ENCODE data around the gene PINK1. TPM values are rescaled to one million over a fixed set of nuclear protein-coding genes. Genes with fewer than 3 reads are reported as not detected.
"Not testable (repeated sequence)": the region's sequence is repeated elsewhere in the genome, so short reads cannot be mapped to it uniquely, and the experiment has no call there.

PINK1 gene
- total and polyA plus RNA-seq, 2 donors (not counting 1 experiment from before 2014, with no cell fraction given), result 51.9 to 106 TPM

DNA sequence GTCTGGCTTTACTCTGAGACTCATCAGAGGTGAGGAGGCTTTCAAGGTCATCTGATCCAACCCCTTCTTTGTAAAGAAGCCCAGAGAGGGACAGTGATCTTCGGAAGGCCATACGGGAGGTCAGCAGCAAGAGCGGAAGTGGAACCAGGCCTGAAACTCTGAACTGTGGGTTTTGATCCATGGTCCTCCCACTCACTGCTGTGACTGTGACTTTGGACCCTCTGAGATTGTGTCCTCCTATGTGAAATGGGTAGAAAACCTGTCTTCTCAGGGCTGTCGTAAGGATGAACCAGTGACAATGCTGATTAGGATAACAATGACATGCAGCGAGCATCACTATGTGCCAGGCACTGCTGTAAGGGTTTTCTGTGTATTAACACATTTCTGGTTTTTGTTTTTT, 37.7 kb downstream of the PINK1 start:
- Histone ChIP-seq H3K4me1 (ENCODE audit: control insufficient read depth, extremely low read depth, insufficient read depth, low read length) (no peaks in the 10 kb centered on the region), H3K27ac (ENCODE audit: insufficient read depth, low read length) (no peak overlapping the region), H3K9me3 (ENCODE audit: control insufficient read depth, insufficient read depth, low read depth, low read length) (no peaks in the 10 kb centered on the region), H3K27me3 (ENCODE audit: control insufficient read depth, insufficient read depth, low read length) (no peaks in the 10 kb centered on the region), H4K20me1 (ENCODE audit: control insufficient read depth, extremely low read depth, insufficient read depth, low read length) (no peaks in the 10 kb centered on the region), H3K9ac (ENCODE audit: insufficient read depth, low read length) (no peak overlapping the region), H3K4me2 (ENCODE audit: extremely low read depth, insufficient read depth, low read length) (no peak overlapping the region), H3K36me3 (ENCODE audit: control insufficient read depth, insufficient read depth, low read length) (no peaks in the 10 kb centered on the region), H2AFZ (ENCODE audit: low read length) (no peak overlapping the region), H3K4me3 (replicated peaks in 1 of 4; ENCODE audit: control extremely low read depth in 1 of 4, insufficient read depth in 1 of 4, low read depth in 3 of 4, low read length in 4 of 4) (no peak overlapping the region), H3K79me2 (ENCODE audit: control insufficient read depth, insufficient read depth, low read length) (no peaks in the 10 kb centered on the region)
- no peak for DNase-seq (ENCODE audit: low read depth in 2 of 2)
- no peak for TF ChIP-seq EZH2 (IDR thresholded peaks at IDR 0.05; ENCODE audit: low read length, missing control alignments)

GRCh38 chr1:20672265-20672632, 39.0 kb downstream of the PINK1 start:
- Histone ChIP-seq H3K36me3 (ENCODE audit: control insufficient read depth, insufficient read depth, low read length) (no peaks in the 10 kb centered on the region), H4K20me1 (ENCODE audit: control insufficient read depth, extremely low read depth, insufficient read depth, low read length) (no peaks in the 10 kb centered on the region), H3K79me2 (ENCODE audit: control insufficient read depth, insufficient read depth, low read length) (no peaks in the 10 kb centered on the region), H3K9me3 (ENCODE audit: control insufficient read depth, insufficient read depth, low read depth, low read length) (no peaks in the 10 kb centered on the region), H3K4me3 (replicated peaks in 1 of 4; ENCODE audit: control extremely low read depth in 1 of 4, insufficient read depth in 1 of 4, low read depth in 3 of 4, low read length in 4 of 4) (no peak overlapping the region), H3K4me1 (ENCODE audit: control insufficient read depth, extremely low read depth, insufficient read depth, low read length) (no peaks in the 10 kb centered on the region), H3K4me2 (ENCODE audit: extremely low read depth, insufficient read depth, low read length) (no peak overlapping the region), H3K27ac (ENCODE audit: insufficient read depth, low read length) (no peak overlapping the region), H3K27me3 (ENCODE audit: control insufficient read depth, insufficient read depth, low read length) (no peaks in the 10 kb centered on the region), H2AFZ (ENCODE audit: low read length) (no peak overlapping the region), H3K9ac (ENCODE audit: insufficient read depth, low read length) (no peak overlapping the region)
- TF ChIP-seq EZH2 (IDR thresholded peaks at IDR 0.05; ENCODE audit: low read length, missing control alignments), result no peak
- no peak for DNase-seq (ENCODE audit: low read depth in 2 of 2)

DNA sequence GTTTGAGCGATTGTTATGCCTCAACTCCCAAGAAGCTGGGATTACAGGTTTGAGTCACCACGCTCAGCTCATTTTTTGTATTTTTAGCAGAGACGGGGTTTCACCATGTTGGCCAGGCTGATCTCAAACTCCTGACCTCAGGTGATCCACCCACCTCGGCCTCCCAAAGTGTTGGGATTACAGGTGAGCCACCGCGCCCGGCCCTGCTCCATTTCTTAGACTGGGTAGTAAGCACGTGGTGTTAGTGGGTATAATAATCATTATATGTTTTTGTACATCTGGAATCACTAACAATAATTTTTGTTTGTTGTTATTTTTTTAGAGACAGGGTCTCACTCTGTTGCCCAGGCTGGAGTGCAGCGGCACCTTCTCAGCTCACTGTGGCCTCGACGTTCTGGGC, 40.4 kb downstream of the PINK1 start:
- H3K9ac ChIP-seq (ENCODE audit: insufficient read depth, low read length); H3K4me2 ChIP-seq (ENCODE audit: extremely low read depth, insufficient read depth, low read length); H3K27me3 ChIP-seq (ENCODE audit: control insufficient read depth, insufficient read depth, low read length); H3K36me3 ChIP-seq (ENCODE audit: control insufficient read depth, insufficient read depth, low read length); H3K4me3 ChIP-seq (replicated peaks in 1 of 4; ENCODE audit: control extremely low read depth in 1 of 4, insufficient read depth in 1 of 4, low read depth in 3 of 4, low read length in 4 of 4); H4K20me1 ChIP-seq (ENCODE audit: control insufficient read depth, extremely low read depth, insufficient read depth, low read length); H2AFZ ChIP-seq (ENCODE audit: low read length); H3K27ac ChIP-seq (ENCODE audit: insufficient read depth, low read length); H3K79me2 ChIP-seq (ENCODE audit: control insufficient read depth, insufficient read depth, low read length); H3K9me3 ChIP-seq (ENCODE audit: control insufficient read depth, insufficient read depth, low read depth, low read length); H3K4me1 ChIP-seq (ENCODE audit: control insufficient read depth, extremely low read depth, insufficient read depth, low read length); DNase-seq (ENCODE audit: low read depth in 2 of 2): not testable (repeated sequence)

- DNase-seq (ENCODE audit: low read depth in 2 of 2), result no peak
- Histone ChIP-seq H3K4me2 (ENCODE audit: extremely low read depth, insufficient read depth, low read length) (no peak overlapping the region), H3K4me1 (ENCODE audit: control insufficient read depth, extremely low read depth, insufficient read depth, low read length) (no peaks in the 10 kb centered on the region), H2AFZ (ENCODE audit: low read length) (no peak overlapping the region), H3K4me3 (replicated peaks in 1 of 4; ENCODE audit: control extremely low read depth in 1 of 4, insufficient read depth in 1 of 4, low read depth in 3 of 4, low read length in 4 of 4) (no peak overlapping the region), H3K27ac (ENCODE audit: insufficient read depth, low read length) (no peak overlapping the region), H3K9me3 (ENCODE audit: control insufficient read depth, insufficient read depth, low read depth, low read length) (no peaks in the 10 kb centered on the region), H3K79me2 (ENCODE audit: control insufficient read depth, insufficient read depth, low read length) (no peaks in the 10 kb centered on the region), H3K9ac (ENCODE audit: insufficient read depth, low read length) (no peak overlapping the region), H3K36me3 (ENCODE audit: control insufficient read depth, insufficient read depth, low read length) (no peaks in the 10 kb centered on the region), H4K20me1 (ENCODE audit: control insufficient read depth, extremely low read depth, insufficient read depth, low read length) (no peaks in the 10 kb centered on the region), H3K27me3 (ENCODE audit: control insufficient read depth, insufficient read depth, low read length) (no peaks in the 10 kb centered on the region)
- no peak for TF ChIP-seq EZH2 (IDR thresholded peaks at IDR 0.05; ENCODE audit: low read length, missing control alignments)
- no peak for TF ChIP-seq CTCF (conservative IDR thresholded peaks at IDR 0.05 in 1 of 2, IDR thresholded peaks at IDR 0.05 in 1 of 2; ENCODE audit: low read depth in 1 of 2, low read length in 2 of 2)
Observed at GRCh38 chr1:20678599-20678998, 45.3 kb downstream of the PINK1 start.
